HG03575 (cell line): ENCODE data around the gene OPRL1.

Source experiments
- ATAC-seq: cut with Tn5 transposase; IDR thresholded peaks from one replicate; pipeline ENCODE4 v1.9.1; 2021; ENCODE audit not compliant: unreplicated experiment, insufficient number of reproducible peaks, low FRiP score; ENCODE audit errors: extremely low read depth

The OPRL1 gene

GRCh38 chr20:64080013-64080812 lies at the start of gene OPRL1:
OPRL1 (plus strand) TSS chr20:64080082; CDS start chr20:64092721, 12,639 bp downstream.
- ATAC-seq: no peak

- ATAC-seq: no peak
These were observed 49.3 kb upstream of the OPRL1 start for GRCh38 chr20:64030371-64031134.

GRCh38 chr20:64031822-64032314 lies 48.0 kb upstream of the OPRL1 start:
- no peak for ATAC-seq

- ATAC-seq: no peak
These were observed 46.9 kb upstream of the OPRL1 start for GRCh38 chr20:64032706-64033624.

- no peak for ATAC-seq
These were observed 45.8 kb upstream of the OPRL1 start for GRCh38 chr20:64033981-64034493.

GRCh38 chr20:64035066-64035932 lies 44.6 kb upstream of the OPRL1 start:
- no peak for ATAC-seq

GRCh38 chr20:64035933-64036345 lies 43.9 kb upstream of the OPRL1 start, which contains the start of gene C20orf204:
C20orf204 (plus strand) TSS chr20:64036182; CDS start chr20:64036324, 142 bp downstream.
- no peak for ATAC-seq

GRCh38 chr20:64036346-64037198 lies 43.3 kb upstream of the OPRL1 start:
- no peak for ATAC-seq

- no peak for ATAC-seq
These were observed 42.7 kb upstream of the OPRL1 start for GRCh38 chr20:64037199-64037497.

- ATAC-seq: no peak
These were observed 42.2 kb upstream of the OPRL1 start for GRCh38 chr20:64037498-64038213.

GRCh38 chr20:64038224-64038564 lies 41.7 kb upstream of the OPRL1 start:
- ATAC-seq: no peak

- ATAC-seq: no peak
These were observed 41.2 kb upstream of the OPRL1 start for GRCh38 chr20:64038565-64039292.

- ATAC-seq: no peak
These were observed 40.4 kb upstream of the OPRL1 start for GRCh38 chr20:64039293-64040160.

GRCh38 chr20:64040231-64041039 lies 39.4 kb upstream of the OPRL1 start:
- no peak for ATAC-seq
